NCI-H82 treated with DMSO at 0.1 percent for 48 hours (cell line): ENCODE data around the gene CLEC14A.

Experiments
- DNase-seq: peaks from one replicate; lab custom pipeline; 2025; ENCODE audit not compliant: unreplicated experiment; lab: John Stamatoyannopoulos, UW

The CLEC14A gene

GRCh38 chr14:38205949-38206665, 49.8 kb downstream of the CLEC14A start:
- DNase-seq: no peak

- no peak for DNase-seq
Observed at GRCh38 chr14:38205119-38205813, 50.6 kb downstream of the CLEC14A start.

GRCh38 chr14:38204719-38205115, 51.2 kb downstream of the CLEC14A start:
- no peak for DNase-seq
